GM18519 (cell line): ENCODE data around the gene RHBDL1.

Experiments used
- ATAC-seq: cut with Tn5 transposase; IDR thresholded peaks from one replicate; pipeline ENCODE4 v1.9.1; 2021; ENCODE audit warnings: mild to moderate bottlenecking, moderate library complexity; ENCODE audit not compliant: unreplicated experiment, low FRiP score

RHBDL1 gene

GRCh38 chr16:636206-637080 lies 39.0 kb upstream of the RHBDL1 start, which contains the start of gene METTL26:
METTL26 (minus strand) TSS chr16:636305; CDS start chr16:636290, 15 bp downstream.
- peak; percentile 41 for ATAC-seq

- no peak for ATAC-seq
Measured at GRCh38 chr16:637081-638018, 38.1 kb upstream of the RHBDL1 start.

GRCh38 chr16:638034-638543 lies 37.4 kb upstream of the RHBDL1 start:
- ATAC-seq: no peak

- no peak for ATAC-seq
Measured at GRCh38 chr16:638836-639235, 36.6 kb upstream of the RHBDL1 start.

DNA sequence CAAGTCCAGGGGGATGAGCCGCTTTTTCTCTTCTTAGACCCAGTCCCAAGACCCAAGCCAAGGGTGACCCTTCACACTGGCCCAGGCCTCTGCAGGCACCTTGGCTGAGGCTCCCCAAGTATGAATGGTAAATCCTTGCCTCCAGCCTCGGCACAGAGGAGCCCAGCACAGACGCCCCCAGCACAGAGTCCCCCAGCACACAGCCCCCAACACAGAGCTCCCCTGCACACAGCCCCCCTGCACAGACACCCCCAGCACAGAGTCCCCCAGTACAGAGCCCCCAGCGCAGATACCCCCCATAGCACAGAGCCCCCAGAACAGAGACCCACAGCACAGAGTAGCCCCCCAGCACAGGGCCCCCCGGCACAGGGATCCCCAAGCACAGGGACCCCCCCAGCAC lies 34.9 kb upstream of the RHBDL1 start:
- no peak for ATAC-seq

DNA sequence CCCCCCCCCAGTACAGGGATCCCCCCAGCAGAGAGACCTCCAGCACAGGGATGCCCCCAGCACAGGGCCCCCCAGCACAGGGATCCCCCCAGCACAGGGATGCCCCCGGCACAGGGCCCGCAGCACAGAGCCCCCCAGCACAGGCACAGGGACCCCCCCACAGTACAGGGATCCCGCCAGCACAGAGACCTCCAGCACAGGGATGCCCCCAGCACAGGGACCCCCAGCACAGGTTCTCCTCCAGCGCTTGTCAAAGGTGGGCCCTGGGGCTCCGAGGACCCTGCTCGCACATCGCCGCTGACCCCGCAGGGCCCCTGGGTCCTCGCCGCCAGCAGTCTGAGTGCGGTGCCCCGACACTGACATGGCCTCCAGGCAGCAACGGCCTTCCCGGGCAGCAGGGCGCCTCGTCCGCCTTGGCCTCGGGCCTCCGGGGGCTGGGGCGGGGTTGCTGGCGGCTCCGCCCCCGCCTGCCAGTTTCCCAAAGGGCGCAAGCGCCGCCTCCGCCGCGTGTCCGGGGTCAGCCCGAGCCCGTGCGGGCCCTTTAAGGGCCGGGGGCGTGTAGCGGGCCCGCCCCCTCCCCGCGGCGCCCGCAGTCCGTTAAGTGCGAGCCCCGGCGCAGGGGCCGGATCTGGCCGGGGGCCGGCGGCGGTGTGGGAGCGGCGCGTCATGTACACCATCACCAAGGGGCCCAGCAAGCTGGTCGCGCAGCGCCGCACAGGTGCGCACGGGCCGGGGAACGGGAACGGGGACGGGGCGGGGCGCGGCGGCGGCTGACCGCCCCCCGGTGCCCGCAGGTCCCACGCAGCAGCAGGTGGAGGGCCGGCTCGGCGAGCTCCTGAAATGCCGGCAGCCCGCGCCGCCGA lies 33.9 kb upstream of the RHBDL1 start, which contains the start of gene MCRIP2:
Gene MCRIP2, plus strand, starts transcription at position 503 of the 863 bp plus-strand sequence. Its CDS starts 164 bp downstream, at position 667.
- ATAC-seq: peak; percentile 30

DNA sequence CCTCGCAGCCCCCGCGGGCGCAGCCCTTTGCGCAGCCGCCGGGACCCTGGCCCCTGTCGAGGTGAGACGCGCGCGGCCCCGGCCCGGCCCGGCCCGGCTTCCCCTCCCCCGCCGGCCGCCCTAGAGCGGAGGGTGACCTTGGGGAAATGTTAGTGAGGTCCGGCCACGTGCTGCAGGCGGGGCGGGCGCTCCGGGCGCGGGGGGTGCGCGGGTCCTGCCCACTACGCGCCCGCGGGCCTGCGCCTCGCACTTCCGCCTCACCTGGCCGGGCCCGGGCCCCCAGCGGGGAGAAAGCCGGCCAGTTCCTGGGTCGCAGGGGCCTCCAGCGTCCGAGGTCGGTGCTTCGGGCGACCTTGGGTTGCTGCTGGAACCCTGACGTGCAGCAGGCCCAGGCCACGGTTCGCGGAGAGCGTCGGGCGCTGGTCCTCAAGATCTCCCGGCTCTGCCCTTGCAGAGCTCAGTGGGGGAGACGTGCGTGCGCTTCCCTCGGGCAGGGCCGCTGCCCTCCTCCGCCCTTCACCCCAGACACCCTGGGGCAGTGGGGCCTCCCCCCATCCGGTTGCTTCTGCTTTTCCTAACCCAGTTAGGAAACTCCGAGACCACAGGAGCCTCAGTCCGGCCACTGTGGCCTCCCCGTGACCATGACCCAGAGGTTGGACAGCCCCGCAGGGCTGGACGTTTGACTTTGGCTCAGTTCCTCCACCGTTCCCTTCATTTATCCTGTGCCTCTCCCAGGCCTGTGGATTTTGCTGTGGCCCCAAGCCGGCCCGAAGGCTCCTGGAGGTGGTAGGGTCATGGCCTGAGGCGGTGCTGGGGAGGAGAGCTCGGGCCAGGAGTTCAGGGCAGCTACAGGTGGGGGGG lies 33.1 kb upstream of the RHBDL1 start:
- peak; percentile 17 for ATAC-seq

DNA sequence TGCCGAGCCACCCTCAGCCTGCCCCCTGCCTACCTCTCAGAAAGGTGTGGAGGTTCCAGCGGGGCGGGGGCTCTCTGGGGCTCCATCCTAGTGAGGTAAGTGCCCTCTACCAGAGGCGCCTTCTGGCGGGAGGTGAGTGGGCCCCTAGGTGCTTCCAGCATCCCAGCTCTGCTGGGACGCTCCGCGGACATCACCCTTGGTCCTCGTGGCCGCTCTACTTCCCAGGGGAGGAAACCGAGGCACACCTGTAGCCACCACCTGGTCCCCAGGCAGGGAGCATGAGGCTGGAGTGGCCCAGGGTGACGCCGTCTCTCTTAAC lies 32.5 kb upstream of the RHBDL1 start:
- ATAC-seq: no peak

GRCh38 chr16:644556-644955 lies 30.9 kb upstream of the RHBDL1 start:
- ATAC-seq: no peak

- ATAC-seq: no peak
Measured at GRCh38 chr16:645852-646678, 29.4 kb upstream of the RHBDL1 start.

GRCh38 chr16:646679-647172 lies 28.7 kb upstream of the RHBDL1 start:
- ATAC-seq: no peak

DNA sequence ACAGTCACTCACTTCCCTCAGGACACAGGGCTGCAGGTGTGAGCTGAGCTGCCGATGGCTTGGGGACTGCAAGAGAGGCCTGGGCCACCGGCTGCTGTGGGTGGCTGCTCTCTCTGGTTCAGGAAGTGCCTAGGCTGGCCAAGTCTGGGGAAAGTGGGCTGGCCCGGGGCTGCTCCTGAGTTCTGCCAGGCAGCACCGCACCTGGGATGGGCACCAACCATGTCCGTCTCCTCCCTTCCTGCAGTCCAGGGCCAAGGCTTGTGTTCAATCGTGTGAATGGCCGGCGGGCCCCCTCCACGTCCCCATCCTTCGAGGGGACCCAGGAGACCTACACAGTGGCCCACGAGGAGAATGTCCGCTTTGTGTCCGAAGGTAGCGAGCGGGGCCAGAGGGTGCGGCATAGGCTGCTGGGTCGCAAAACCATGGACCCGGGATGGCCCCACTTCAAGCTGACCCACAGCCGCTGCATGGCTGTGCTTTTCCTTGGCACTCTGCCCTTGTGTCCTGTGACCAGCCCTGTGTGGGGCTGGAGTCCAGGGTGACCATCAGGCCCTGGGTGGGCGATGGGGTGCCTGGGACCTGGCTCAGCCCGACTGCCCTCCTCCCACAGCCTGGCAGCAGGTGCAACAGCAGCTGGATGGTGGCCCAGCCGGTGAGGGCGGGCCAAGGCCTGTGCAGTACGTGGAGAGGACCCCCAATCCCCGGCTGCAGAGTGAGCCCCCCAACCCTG lies 28.1 kb upstream of the RHBDL1 start:
- no peak for ATAC-seq

DNA sequence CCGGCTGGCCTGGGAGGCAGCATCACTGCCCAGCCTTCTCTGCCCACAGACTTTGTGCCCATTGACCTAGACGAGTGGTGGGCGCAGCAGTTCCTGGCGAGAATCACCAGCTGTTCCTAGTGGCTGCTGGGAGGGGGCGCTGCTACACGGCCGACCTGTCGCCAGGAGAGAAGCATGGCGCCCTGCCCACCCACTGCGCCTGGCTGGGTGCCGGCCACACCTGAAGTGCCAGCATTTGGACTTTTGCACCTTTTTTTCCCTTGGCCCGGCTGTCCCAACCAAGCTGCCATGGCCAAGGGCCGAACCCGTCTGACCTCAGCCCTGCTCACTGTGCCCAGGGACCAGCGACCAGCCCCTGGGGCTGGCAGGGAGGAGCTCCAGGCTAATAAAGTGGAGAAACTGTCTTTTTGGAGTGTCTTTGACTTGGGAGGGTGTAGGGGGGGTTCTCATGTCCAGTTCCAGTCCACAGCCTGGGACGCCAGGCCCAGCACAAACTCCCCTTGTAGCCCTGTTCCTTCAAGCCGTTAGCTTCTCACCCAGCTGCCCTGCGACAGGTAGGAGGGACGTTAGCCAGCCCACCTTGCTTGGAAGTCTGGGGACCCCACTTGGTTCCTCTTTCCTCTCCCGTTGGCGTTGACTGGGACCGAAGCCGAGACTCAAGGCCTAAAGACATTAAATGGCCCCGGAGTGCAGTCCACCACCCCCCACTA lies 27.2 kb upstream of the RHBDL1 start:
- ATAC-seq: no peak

- ATAC-seq: peak; percentile 62
Measured at GRCh38 chr16:648781-649589, 26.5 kb upstream of the RHBDL1 start, which contains the start of gene WDR90. WDR90 (plus strand) TSS chr16:649365; CDS start chr16:649417, 52 bp downstream.

- peak; percentile 7 for ATAC-seq
Measured at GRCh38 chr16:649631-650030, 25.8 kb upstream of the RHBDL1 start.

GRCh38 chr16:651844-652243 lies 23.6 kb upstream of the RHBDL1 start:
- ATAC-seq: no peak
